OCI-LY7 (cell line): ENCODE measurements around the gene BEND3. TPM values are rescaled to one million over a fixed set of nuclear protein-coding genes. Genes with fewer than 3 reads are reported as not detected.
"Not testable (repeated sequence)": the region's sequence is repeated elsewhere in the genome, so short reads cannot be mapped to it uniquely, and the experiment has no call there.

Experiments used
- BruUV-seq: library from RNA; stranded (reverse); fragments of 400-500 nt; replicated peaks from 2 replicates; lab custom pipeline; 2021; lab: Mats Ljungman, UMichigan
- CTCF ChIA-PET: fragments of 300-600 bp; sonication (Branson Sonifier 250); formaldehyde crosslinking; loops from one replicate; lab custom pipeline; 2022; ENCODE audit warnings: antibody characterized with exemption; ENCODE audit not compliant: unreplicated experiment; lab: Charles Lee
- POLR2A ChIA-PET: fragments of 300-600 bp; sonication (Branson Sonifier 250); formaldehyde crosslinking; loops from one replicate; lab custom pipeline; 2022; ENCODE audit warnings: antibody characterized with exemption; lab: Charles Lee
- DNase-seq: peaks from one replicate; pipeline ENCODE4 v3.0.0-alpha.2; 2015; ENCODE audit warnings: low spot score
- H2AFZ ChIP-seq: fragments of 200-600 bp; sonication (generic), shearing (Covaris generic); 2 replicates; pipeline ENCODE4 v1.6.1; 2014; ENCODE audit warnings: mild to moderate bottlenecking, antibody characterized with exemption, low read length, moderate library complexity
- H3K27ac ChIP-seq: fragments of 200-600 bp; sonication (generic); 2 replicates; pipeline ENCODE4 v1.5.1; 2014; ENCODE audit warnings: mixed run types, low read depth, mild to moderate bottlenecking, moderate library complexity, low read length, inconsistent platforms; ENCODE audit not compliant: poor library complexity, severe bottlenecking
- H3K36me3 ChIP-seq: fragments of 200-600 bp; sonication (generic); 2 replicates; pipeline ENCODE4 v1.6.1; 2014; ENCODE audit warnings: mild to moderate bottlenecking, antibody characterized with exemption, low read length, moderate library complexity, mixed read lengths; ENCODE audit not compliant: insufficient read depth
- H3K4me1 ChIP-seq: fragments of 200-600 bp; sonication (generic); 2 replicates; pipeline ENCODE4 v1.5.1; 2014; ENCODE audit warnings: mild to moderate bottlenecking, low read length; ENCODE audit not compliant: insufficient read depth, poor library complexity, severe bottlenecking
- H3K4me2 ChIP-seq: fragments of 200-600 bp; sonication (generic); 2 replicates; pipeline ENCODE4 v1.6.1; 2014; ENCODE audit warnings: mild to moderate bottlenecking, low read length
- H3K4me3 ChIP-seq: fragments of 200-600 bp; sonication (generic); 2 replicates; pipeline ENCODE4 v1.5.1; 2014; ENCODE audit warnings: mild to moderate bottlenecking, low read depth, low read length; ENCODE audit not compliant: poor library complexity, severe bottlenecking
- H3K79me2 ChIP-seq: fragments of 200-600 bp; sonication (generic); 2 replicates; pipeline ENCODE4 v1.6.1; 2016; ENCODE audit warnings: low read depth, mild to moderate bottlenecking, low read length, moderate library complexity, mixed read lengths; ENCODE audit not compliant: insufficient read depth
- H3K9me2 ChIP-seq: fragments of 200-600 bp; sonication (generic); 2 replicates; pipeline ENCODE4 v1.6.1; 2016; ENCODE audit warnings: mild to moderate bottlenecking, low read length, mixed read lengths; ENCODE audit not compliant: insufficient read depth
- H3K9me3 ChIP-seq: fragments of 200-600 bp; sonication (generic); 2 replicates; pipeline ENCODE4 v1.6.1; 2014; ENCODE audit warnings: mild to moderate bottlenecking, mixed run types, low read length, mixed read lengths
- H4K20me1 ChIP-seq: fragments of 200-600 bp; sonication (generic); 2 replicates; pipeline ENCODE4 v1.6.1; 2014; ENCODE audit warnings: mild to moderate bottlenecking, antibody characterized with exemption, low read length, moderate library complexity, mixed read lengths; ENCODE audit not compliant: insufficient read depth
- CTCF ChIP-seq: fragments of 200-600 bp; sonication (generic); conservative IDR thresholded peaks from 2 replicates; pipeline ENCODE4 v1.5.1; 2014; ENCODE audit warnings: mild to moderate bottlenecking, antibody characterized with exemption, low read length, moderate library complexity, mixed read lengths
- EZH2phosphoT487 ChIP-seq: fragments of 200-600 bp; sonication (generic); IDR thresholded peaks from 2 replicates; pipeline ENCODE4 v1.6.1; 2018; ENCODE audit warnings: low read depth, borderline replicate concordance, mild to moderate bottlenecking, mixed run types, antibody characterized with exemption, low read length, moderate library complexity, mixed read lengths
- intact Hi-C: fragments of 100-400 bp; cut with micrococcal nuclease; formaldehyde crosslinking; loops from one replicate; pipeline ENCODE4 v1.10.0; 2022; ENCODE audit not compliant: unreplicated experiment
- total RNA-seq, 2 experiments: library from RNA; depleted of rRNA in 1 of 2; stranded (reverse); fragments of >200 nt in 1 of 2; shearing (Covaris generic) in 1 of 2; gene quantifications; 2 replicates each; pipeline ENCODE4 v1.2.3, GENCODE V29; 2014 to 2022

The BEND3 gene
- total RNA-seq, 2 experiments from 2014 or later, result 11.7 to 14.3 TPM

GRCh38 chr6:107021446-107022185, 93.7 kb downstream of the BEND3 start:
- no peak overlapping the region for H3K27ac ChIP-seq
- ChIA-PET CTCF (no interaction called here), POLR2A (interaction anchor here (1.0 to 1.7 kb wide), 2 partner anchors 18 to 32 kb away, joined by 4 to 6 read pairs; no protein-coding TSS in a partner anchor)
- no peak for DNase-seq
- TF ChIP-seq CTCF, result no peak
- no peak for TF ChIP-seq EZH2phosphoT487
- no TSS peak for BruUV-seq
- no peaks in the 10 kb centered on the region for H3K9me2 ChIP-seq
- H3K79me2 ChIP-seq, result no peaks in the 10 kb centered on the region
- H3K4me3 ChIP-seq, result no peak overlapping the region
- no peaks in the 10 kb centered on the region for H3K9me3 ChIP-seq
- no peaks in the 10 kb centered on the region for H3K36me3 ChIP-seq
- peaks cover 8% of the 10 kb centered on the region for H3K4me1 ChIP-seq
- H2AFZ ChIP-seq, result peak overlapping the region; percentile 28; the same call in 1 of the 2 replicates
- intact Hi-C loops, result no loop called here
- no peaks in the 10 kb centered on the region for H4K20me1 ChIP-seq
- no peak overlapping the region for H3K4me2 ChIP-seq

GRCh38 chr6:107020239-107020638, 95.1 kb downstream of the BEND3 start:
- Histone ChIP-seq H3K9me3 (no peaks in the 10 kb centered on the region), H3K79me2 (no peaks in the 10 kb centered on the region), H2AFZ (no peak overlapping the region), H3K27ac (no peak overlapping the region), H3K9me2 (no peaks in the 10 kb centered on the region), H3K36me3 (no peaks in the 10 kb centered on the region), H3K4me2 (no peak overlapping the region), H3K4me1 (peaks cover 8% of the 10 kb centered on the region), H3K4me3 (no peak overlapping the region), H4K20me1 (no peaks in the 10 kb centered on the region)
- intact Hi-C loops, result no loop called here
- POLR2A ChIA-PET, result no interaction called here
- no peak for TF ChIP-seq EZH2phosphoT487
- no peak for TF ChIP-seq CTCF
- BruUV-seq, result no TSS peak
- DNase-seq, result no peak
- CTCF ChIA-PET, result no interaction called here

GRCh38 chr6:107019628-107020027, 95.7 kb downstream of the BEND3 start:
- POLR2A ChIA-PET, H2AFZ ChIP-seq: not testable (repeated sequence)

More at GRCh38 chr6:107019628-107020027, 95.7 kb downstream of the BEND3 start:
- H3K4me3 ChIP-seq, BruUV-seq, CTCF ChIA-PET, H3K27ac ChIP-seq, H3K4me2 ChIP-seq, H3K9me3 ChIP-seq, H3K79me2 ChIP-seq, H4K20me1 ChIP-seq, H3K4me1 ChIP-seq, DNase-seq, H3K9me2 ChIP-seq, intact Hi-C loops, H3K36me3 ChIP-seq: not testable (repeated sequence)
